Measurements from ENCODE around the gene SNPH.

SNPH gene

GRCh38 chr20:1306316-1307135 is 40.4 kb downstream of the SNPH start:
- peaks cover 2% of the 10 kb centered on the region for H3K27me3 ChIP-seq (ENCODE audit: insufficient read depth, poor library complexity, severe bottlenecking)
- no peak for TF ChIP-seq CTCF (IDR thresholded peaks at IDR 0.05; ENCODE audit: insufficient read depth, low read length)
- no peak for TF ChIP-seq REST (IDR thresholded peaks at IDR 0.05; ENCODE audit: insufficient replicate concordance, low read depth)
- no peak for TF ChIP-seq POLR2AphosphoS5 (IDR thresholded peaks at IDR 0.05; ENCODE audit: low read depth)
- TF ChIP-seq GABPA (IDR thresholded peaks at IDR 0.05; ENCODE audit: low read depth), result no peak
- no peak for TF ChIP-seq SPI1 (IDR thresholded peaks at IDR 0.05; ENCODE audit: borderline replicate concordance, low read depth)
- H3K27ac ChIP-seq (replicated peaks), result no peak overlapping the region
- no peak overlapping the region for H3K4me3 ChIP-seq (replicated peaks; ENCODE audit: insufficient read depth, low read length)
- DNase-seq (ENCODE audit: low read depth in 1 of 2, low spot score in 1 of 2), result no peak

- Histone ChIP-seq H3K4me3 (replicated peaks; ENCODE audit: insufficient read depth, low read length) (no peak overlapping the region), H3K27ac (replicated peaks) (no peak overlapping the region), H3K27me3 (ENCODE audit: insufficient read depth, poor library complexity, severe bottlenecking) (peaks cover 2% of the 10 kb centered on the region)
- no peak for DNase-seq (ENCODE audit: low read depth in 1 of 2, low spot score in 1 of 2)
- no peak for TF ChIP-seq GABPA (IDR thresholded peaks at IDR 0.05; ENCODE audit: low read depth)
- no peak for TF ChIP-seq CTCF (IDR thresholded peaks at IDR 0.05; ENCODE audit: insufficient read depth, low read length)
- no peak for TF ChIP-seq REST (IDR thresholded peaks at IDR 0.05; ENCODE audit: insufficient replicate concordance, low read depth)
- no peak for TF ChIP-seq POLR2AphosphoS5 (IDR thresholded peaks at IDR 0.05; ENCODE audit: low read depth)
- TF ChIP-seq SPI1 (IDR thresholded peaks at IDR 0.05; ENCODE audit: borderline replicate concordance, low read depth), result no peak
Observed at GRCh38 chr20:1307171-1307570, 41.1 kb downstream of the SNPH start.

GRCh38 chr20:1307571-1307971 is 41.5 kb downstream of the SNPH start:
- Histone ChIP-seq H3K27me3 (ENCODE audit: insufficient read depth, poor library complexity, severe bottlenecking) (peaks cover 2% of the 10 kb centered on the region), H3K27ac (replicated peaks) (no peak overlapping the region), H3K4me3 (replicated peaks; ENCODE audit: insufficient read depth, low read length) (no peak overlapping the region)
- DNase-seq (ENCODE audit: low read depth in 1 of 2, low spot score in 1 of 2), result no peak
- no peak for TF ChIP-seq POLR2AphosphoS5 (IDR thresholded peaks at IDR 0.05; ENCODE audit: low read depth)
- no peak for TF ChIP-seq CTCF (IDR thresholded peaks at IDR 0.05; ENCODE audit: insufficient read depth, low read length)
- no peak for TF ChIP-seq GABPA (IDR thresholded peaks at IDR 0.05; ENCODE audit: low read depth)
- no peak for TF ChIP-seq REST (IDR thresholded peaks at IDR 0.05; ENCODE audit: insufficient replicate concordance, low read depth)
- no peak for TF ChIP-seq SPI1 (IDR thresholded peaks at IDR 0.05; ENCODE audit: borderline replicate concordance, low read depth)

All from HL-60 (cell line).